K562 (cell line): Measurements from ENCODE around the gene RGL2. TPM values are rescaled to one million over a fixed set of nuclear protein-coding genes. Genes with fewer than 3 reads are reported as not detected.
A peak's percentile ranks its signal among the peaks of the same experiment; 100 is the strongest.

ENCODE experiments used
- ARNT ChIP-seq, 2 experiments: fragments of 450-650 bp; IDR thresholded peaks; 2 replicates each; pipeline ENCODE4 v1.6.1; 2016; ENCODE audit warnings: mild to moderate bottlenecking in 1 of 2
- CTCF ChIP-seq, 3 experiments: IDR thresholded peaks in 2 of 3; conservative IDR thresholded peaks in 1 of 3; 2 replicates each; pipeline ENCODE4 v1.5.1; 2011 to 2012; ENCODE audit warnings: low read length in 3 of 3, mild to moderate bottlenecking in 3 of 3, control low read depth in 2 of 3, improper control_type of control experiment in 1 of 3, inconsistent platforms in 1 of 3, low read depth in 1 of 3, mixed read lengths in 1 of 3, moderate library complexity in 1 of 3; ENCODE audit not compliant: insufficient read depth in 2 of 3
- HMBOX1 ChIP-seq: sonication (generic); IDR thresholded peaks from 2 replicates; pipeline ENCODE4 v1.6.1; 2016
- HNRNPL ChIP-seq: fragments of 200-400 bp; formaldehyde crosslinking; IDR thresholded peaks from 2 replicates; pipeline ENCODE4 v1.6.1; 2017; ENCODE audit warnings: low read depth, mild to moderate bottlenecking, low read length
- JUND ChIP-seq, 2 experiments: IDR thresholded peaks; 2 replicates in 1 of 2; 3 replicates in 1 of 2; pipeline ENCODE4 v1.6.1; 2011; ENCODE audit warnings: borderline replicate concordance in 2 of 2, low read depth in 2 of 2, low read length in 2 of 2, improper control_type of control experiment in 1 of 2, missing biosample characterization in 1 of 2, missing genetic modification characterization in 1 of 2, missing genetic modification reagents in 1 of 2
- LEF1 ChIP-seq: fragments of 450-650 bp; IDR thresholded peaks from 2 replicates; pipeline ENCODE4 v1.6.1; 2016; ENCODE audit warnings: mild to moderate bottlenecking
- MTA3 ChIP-seq: fragments of 450-650 bp; formaldehyde crosslinking; IDR thresholded peaks from 2 replicates; pipeline ENCODE4 v1.6.1; 2017; ENCODE audit warnings: mild to moderate bottlenecking, borderline replicate concordance
- NCOR1 ChIP-seq: fragments of 450-650 bp; IDR thresholded peaks from 2 replicates; pipeline ENCODE4 v1.6.1; 2016; ENCODE audit warnings: mild to moderate bottlenecking, moderate library complexity
- NFIC ChIP-seq: fragments of 450-650 bp; IDR thresholded peaks from 2 replicates; pipeline ENCODE4 v1.6.1; 2017; ENCODE audit warnings: mild to moderate bottlenecking, inconsistent platforms
- POLR2AphosphoS2 ChIP-seq: IDR thresholded peaks from 2 replicates; pipeline ENCODE4 v1.6.1; 2012; ENCODE audit warnings: low read length, improper control_type of control experiment
- PURB ChIP-seq: sonication (generic); formaldehyde crosslinking; IDR thresholded peaks from 2 replicates; pipeline ENCODE4 v1.9.0; 2021; ENCODE audit warnings: low read depth, mild to moderate bottlenecking, missing genetic modification reagents
- RCOR1 ChIP-seq, 2 experiments: IDR thresholded peaks; 2 replicates each; pipeline ENCODE4 v1.6.1; 2012; ENCODE audit warnings: low read depth in 2 of 2, low read length in 2 of 2, borderline replicate concordance in 1 of 2, improper control_type of control experiment in 1 of 2
- SMC3 ChIP-seq: conservative IDR thresholded peaks from 2 replicates; pipeline ENCODE4 v1.6.1; 2011; ENCODE audit warnings: low read depth, low read length, improper control_type of control experiment; ENCODE audit not compliant: insufficient read depth
- SUPT5H ChIP-seq: fragments of 450-650 bp; IDR thresholded peaks from 2 replicates; pipeline ENCODE4 v1.6.1; 2016
- TCF7 ChIP-seq: sonication (generic); IDR thresholded peaks from 2 replicates; pipeline ENCODE4 v1.6.1; 2016; ENCODE audit warnings: antibody characterized with exemption, borderline replicate concordance
- THRB ChIP-seq: fragments of 450-650 bp; formaldehyde crosslinking; conservative IDR thresholded peaks from 2 replicates; pipeline ENCODE4 v1.4.0; 2022; ENCODE audit warnings: mild to moderate bottlenecking, missing genetic modification characterization
- USF2 ChIP-seq: sonication (generic); formaldehyde crosslinking; IDR thresholded peaks from 2 replicates; pipeline ENCODE4 v1.5.0; 2020; ENCODE audit warnings: missing genetic modification reagents
- ZBTB9 ChIP-seq: fragments of 450-650 bp; formaldehyde crosslinking; IDR thresholded peaks from 2 replicates; pipeline ENCODE4 v1.4.0; 2020; ENCODE audit warnings: mild to moderate bottlenecking, moderate library complexity
- ZNF24 ChIP-seq: fragments of 450-650 bp; IDR thresholded peaks from 2 replicates; pipeline ENCODE4 v1.6.1; 2016
- ZNF778 ChIP-seq: fragments of 450-650 bp; formaldehyde crosslinking; IDR thresholded peaks from 2 replicates; pipeline ENCODE4 v1.4.0; 2020; ENCODE audit warnings: mild to moderate bottlenecking, moderate library complexity
- polyA plus RNA-seq, 8 experiments: library from polyadenylated mRNA; depleted of rRNA in 4 of 8; stranded (reverse) in 5 of 8; unstranded in 3 of 8; fragments of >200 nt; fragmentation: Nextera tagmentation in 2 of 8; fragmentation: Illumina TruSeq in 1 of 8; extraction: Ambion mirVana in 2 of 8; extraction: Trizol in 1 of 8; gene quantifications; 2 replicates each; pipeline versions ENCODE4 v1.2.1 to v1.2.3, GENCODE V29; 2011 to 2014; ENCODE audit warnings: inconsistent platforms in 1 of 8, missing spikeins in 1 of 8
- total RNA-seq, 7 experiments: library from RNA; depleted of rRNA in 6 of 7; stranded (reverse); fragments of >200 nt in 6 of 7; fragmentation: Illumina TruSeq in 2 of 7; extraction: Trizol in 2 of 7; gene quantifications; 2 replicates each; pipeline versions ENCODE4 v1.2.1 to v1.2.3, GENCODE V29; 2011 to 2021; ENCODE audit warnings: low replicate concordance in 1 of 7

The RGL2 gene
- total and polyA plus RNA-seq, 9 of the 15 experiments (the other 6 are each of a cell fraction or from before 2014, with no cell fraction given), result 1.8 to 57.1 (median 19.5) TPM

- TF ChIP-seq THRB (CRISPR knock-in tag), result peak; percentile 82; the same call in 1 of the 2 replicates
- TF ChIP-seq POLR2AphosphoS2, result peak; percentile 96
- peak; percentile 46; the same call in 1 of the 2 replicates for TF ChIP-seq HMBOX1
- TF ChIP-seq LEF1, result peak; percentile 84
- peak; percentile 60 for TF ChIP-seq MTA3
- 0 out of 2 replicates have a peak, but pooled peaks have one; percentile 13 for TF ChIP-seq TCF7
- TF ChIP-seq CTCF (IDR thresholded peaks at IDR 0.05 in 2 of 3, conservative IDR thresholded peaks at IDR 0.05 in 1 of 3; ENCODE audit: insufficient read depth in 2 of 3, low read depth in 1 of 3, low read length in 3 of 3), result peak; percentile 34 to 52 (median 48); a peak in 5 of 6 replicates
- TF ChIP-seq NCOR1, result peak; percentile 53
- no peak for TF ChIP-seq ZNF778
- TF ChIP-seq PURB (CRISPR knock-in tag), result no peak
- peak; percentile 12; the same call in 1 of the 2 replicates for TF ChIP-seq USF2 (CRISPR knock-in tag)
- TF ChIP-seq ZBTB9 (CRISPR knock-in tag), result peak; percentile 62; the same call in 1 of the 2 replicates
- TF ChIP-seq SUPT5H, result peak; percentile 91
- no peak for TF ChIP-seq ARNT (IDR thresholded peaks at IDR 0.05)
- TF ChIP-seq NFIC, result peak; percentile 28
- peak; percentile 72 for TF ChIP-seq JUND (IDR thresholded peaks at IDR 0.05; ENCODE audit: borderline replicate concordance, low read depth, low read length)
- peak; percentile 21; the same call in 1 of the 3 replicates for TF ChIP-seq JUND (tag; IDR thresholded peaks at IDR 0.05; ENCODE audit: borderline replicate concordance, low read depth, low read length)
- TF ChIP-seq SMC3, result 0 out of 2 replicates have a peak, but pooled peaks have one; percentile 14
- TF ChIP-seq ZNF24, result no peak
- peak; percentile 2 to 97; a peak in 2 of 4 replicates for TF ChIP-seq RCOR1 (IDR thresholded peaks at IDR 0.05; ENCODE audit: borderline replicate concordance in 1 of 2, low read depth in 2 of 2, low read length in 2 of 2)
- TF ChIP-seq HNRNPL, result peak; percentile 73; the same call in 1 of the 2 replicates
Observed at GRCh38 chr6:33248932-33249731, 49.6 kb downstream of the RGL2 start (continued).
